Adipocyte (in vitro differentiated cells): Measurements from ENCODE around the gene EID2B.

ENCODE experiments used
- DNase-seq: peaks from one replicate; pipeline ENCODE4 v3.0.0-alpha.2; 2015; ENCODE audit warnings: low read depth
- H3K27me3 ChIP-seq: replicated peaks from 2 replicates; pipeline ENCODE4 v1.7.0; 2013; ENCODE audit warnings: mild to moderate bottlenecking, low read length, moderate library complexity; ENCODE audit not compliant: control insufficient read depth, insufficient read depth
- H3K36me3 ChIP-seq: 2 replicates; pipeline ENCODE4 v1.7.0; 2013; ENCODE audit warnings: low read length, mild to moderate bottlenecking, moderate library complexity; ENCODE audit not compliant: control insufficient read depth, insufficient read depth, severe bottlenecking
- H3K4me1 ChIP-seq: 2 replicates; pipeline ENCODE4 v1.7.0; 2013; ENCODE audit warnings: mild to moderate bottlenecking, low read length, moderate library complexity; ENCODE audit not compliant: control insufficient read depth, insufficient read depth
- H3K4me3 ChIP-seq: 2 replicates; pipeline ENCODE4 v1.7.0; 2013; ENCODE audit warnings: mild to moderate bottlenecking, low read length, moderate library complexity
- H3K9ac ChIP-seq: 2 replicates; pipeline ENCODE4 v1.7.0; 2013; ENCODE audit warnings: mild to moderate bottlenecking, low read length, moderate library complexity
- H3K9me3 ChIP-seq: 2 replicates; pipeline ENCODE4 v1.7.0; 2013; ENCODE audit warnings: mild to moderate bottlenecking, low read length, moderate library complexity; ENCODE audit not compliant: control insufficient read depth

The EID2B gene

DNA sequence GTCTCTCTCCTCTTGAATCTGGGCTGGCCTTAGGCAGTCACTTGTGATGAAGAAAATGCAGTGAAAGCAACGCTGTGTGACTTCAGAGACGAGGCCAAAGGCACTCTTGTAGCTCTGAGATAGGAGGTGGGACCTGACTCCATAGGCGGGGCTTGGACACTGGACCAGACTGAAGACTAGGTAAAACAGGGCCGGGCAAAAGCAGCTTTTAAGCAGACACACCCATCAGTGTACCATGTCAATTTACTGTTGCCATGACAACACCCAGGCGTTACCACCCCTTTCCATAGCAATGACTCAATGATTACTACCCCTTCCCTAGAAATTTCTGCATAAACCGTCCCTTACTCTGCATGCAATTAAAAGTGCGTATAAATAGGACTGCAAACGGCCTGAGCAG lies 13.9 kb upstream of the EID2B start:
- no peak overlapping the region for H3K4me3 ChIP-seq
- H3K4me1 ChIP-seq, result no peaks in the 10 kb centered on the region
- H3K36me3 ChIP-seq, result no peaks in the 10 kb centered on the region
- no peak for DNase-seq
- H3K9me3 ChIP-seq, result no peaks in the 10 kb centered on the region
- peaks cover 13% of the 10 kb centered on the region for H3K27me3 ChIP-seq
- H3K9ac ChIP-seq, result no peak overlapping the region

- H3K9me3 ChIP-seq, result no peaks in the 10 kb centered on the region
Observed at GRCh38 chr19:39544911-39545310, 12.3 kb upstream of the EID2B start.

GRCh38 chr19:39544226-39544903 lies 11.7 kb upstream of the EID2B start:
- peaks cover 13% of the 10 kb centered on the region for H3K27me3 ChIP-seq
- no peaks in the 10 kb centered on the region for H3K36me3 ChIP-seq
- H3K9me3 ChIP-seq, result no peaks in the 10 kb centered on the region
- peak; percentile 39 for DNase-seq
- peaks cover 4% of the 10 kb centered on the region for H3K4me1 ChIP-seq
- no peak overlapping the region for H3K9ac ChIP-seq
- no peak overlapping the region for H3K4me3 ChIP-seq

More at GRCh38 chr19:39544911-39545310, 12.3 kb upstream of the EID2B start:
- no peak for DNase-seq
- no peak overlapping the region for H3K4me3 ChIP-seq
- H3K9ac ChIP-seq, result no peak overlapping the region
- H3K4me1 ChIP-seq, result peaks cover 4% of the 10 kb centered on the region
- H3K36me3 ChIP-seq, result no peaks in the 10 kb centered on the region
- peaks cover 13% of the 10 kb centered on the region for H3K27me3 ChIP-seq

- H3K9ac ChIP-seq, result no peak overlapping the region
- peaks cover 11% of the 10 kb centered on the region for H3K4me1 ChIP-seq
- no peaks in the 10 kb centered on the region for H3K36me3 ChIP-seq
- H3K9me3 ChIP-seq, result no peaks in the 10 kb centered on the region
- H3K4me3 ChIP-seq, result no peak overlapping the region
- peaks cover 13% of the 10 kb centered on the region for H3K27me3 ChIP-seq
- DNase-seq, result no peak
Observed at GRCh38 chr19:39543477-39543857, 10.8 kb upstream of the EID2B start.

DNA sequence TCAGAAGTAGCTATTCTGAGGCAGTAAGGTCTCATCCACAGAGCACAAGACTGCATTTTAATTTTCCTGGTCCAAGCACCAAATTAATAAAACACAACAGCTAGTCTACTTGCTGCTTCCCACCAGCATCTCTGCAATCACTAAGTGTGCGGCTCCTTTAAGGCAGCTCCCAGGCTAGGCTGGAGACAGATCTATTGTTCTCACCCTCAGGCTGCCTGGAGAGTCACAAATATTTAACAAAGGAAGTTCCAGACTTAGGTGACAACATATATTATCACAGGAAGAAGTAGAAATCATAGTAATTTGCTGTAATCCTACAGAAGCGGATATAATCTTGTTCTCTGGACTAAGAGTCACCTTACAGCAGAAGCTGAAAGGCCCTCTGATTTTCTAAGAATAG lies 9.6 kb upstream of the EID2B start:
- DNase-seq, result no peak

GRCh38 chr19:39540333-39540673 lies 7.7 kb upstream of the EID2B start:
- H3K4me3 ChIP-seq, result peak overlapping the region; percentile 86
- H3K9me3 ChIP-seq, result no peaks in the 10 kb centered on the region
- H3K27me3 ChIP-seq, result no peaks in the 10 kb centered on the region
- peak overlapping the region; percentile 87 for H3K9ac ChIP-seq
- peaks cover 16% of the 10 kb centered on the region for H3K4me1 ChIP-seq
- no peak for DNase-seq
- H3K36me3 ChIP-seq, result no peaks in the 10 kb centered on the region

More for the DNA sequence above, 9.6 kb upstream of the EID2B start:
- no peaks in the 10 kb centered on the region for H3K36me3 ChIP-seq
- peaks cover 16% of the 10 kb centered on the region for H3K4me1 ChIP-seq
- no peaks in the 10 kb centered on the region for H3K9me3 ChIP-seq
- H3K27me3 ChIP-seq, result peaks cover 12% of the 10 kb centered on the region
- no peak overlapping the region for H3K4me3 ChIP-seq
- no peak overlapping the region for H3K9ac ChIP-seq

DNA sequence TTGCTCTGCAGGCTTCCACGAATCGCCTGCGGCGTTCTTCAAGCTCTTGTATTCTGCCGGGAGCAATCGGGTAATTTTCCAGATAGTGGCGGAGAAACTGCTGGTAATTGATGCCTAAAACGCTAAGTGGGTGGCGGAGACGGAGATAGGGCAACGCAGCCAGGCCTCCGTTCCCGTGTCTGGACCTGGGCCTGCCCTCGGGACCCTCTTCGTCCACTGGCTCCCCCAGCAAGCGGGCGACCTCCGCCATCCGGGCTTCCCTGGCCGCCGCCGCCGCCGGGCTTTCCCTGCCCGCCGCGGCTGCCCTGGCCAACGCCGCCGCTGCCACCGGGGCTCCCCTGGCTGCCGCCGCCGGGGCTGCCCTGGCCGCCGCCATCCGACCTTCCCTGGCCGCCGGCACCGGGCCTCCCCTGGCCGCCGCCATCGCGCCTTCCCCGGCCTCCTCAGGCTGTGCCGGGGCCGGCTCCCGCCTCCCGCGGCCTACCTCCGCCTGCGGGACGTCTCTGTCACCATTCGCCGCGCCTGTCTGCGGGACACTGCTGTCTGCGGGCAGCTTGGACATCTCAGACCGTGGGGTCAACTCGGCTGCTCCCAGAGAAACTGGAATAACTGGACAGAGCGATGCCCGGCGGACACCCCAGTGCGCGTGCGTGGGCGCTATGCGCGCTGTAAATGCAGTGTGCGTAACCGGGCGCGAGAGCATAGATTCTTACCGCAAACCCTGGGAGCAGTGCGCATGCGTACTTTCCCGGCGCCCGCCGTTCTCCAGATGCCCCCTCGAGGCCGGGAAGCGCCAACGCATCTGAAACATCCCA lies 7.1 kb upstream of the EID2B start, which contains the start of gene EID2:
Gene EID2, minus strand, starts transcription at position 644 of the 815 bp plus-strand sequence. Its CDS starts 82 bp downstream, at position 562.
- Histone ChIP-seq H3K36me3 (no peaks in the 10 kb centered on the region), H3K27me3 (no peaks in the 10 kb centered on the region), H3K4me1 (peaks cover 16% of the 10 kb centered on the region), H3K4me3 (peak within 1 kb of the TSS; percentile 86), H3K9me3 (no peaks in the 10 kb centered on the region), H3K9ac (peak within 1 kb of the TSS; percentile 87)
- peak; percentile 98 for DNase-seq

GRCh38 chr19:39539165-39539517 lies 6.5 kb upstream of the EID2B start:
- no peak for DNase-seq

DNA sequence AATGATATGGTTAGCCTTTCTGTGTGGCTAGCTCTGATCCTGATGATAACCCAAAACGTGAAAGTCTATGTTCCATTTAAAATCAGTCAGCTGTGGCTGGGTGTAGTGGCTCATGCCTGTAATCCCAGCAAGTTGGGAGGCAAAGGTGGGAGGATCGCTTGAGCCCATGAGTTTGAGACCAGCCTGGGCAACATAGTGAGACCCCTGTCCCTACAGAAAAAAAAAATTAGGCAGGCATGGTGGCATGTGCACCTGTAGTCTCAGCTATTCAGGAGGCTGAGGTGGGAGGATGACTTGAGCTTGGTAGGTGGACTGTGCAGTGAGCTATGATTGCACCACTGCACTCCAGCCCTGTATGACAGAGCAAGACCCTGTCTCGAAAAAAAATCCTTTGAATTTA lies 1.1 kb upstream of the EID2B start:
- no peak overlapping the region for H3K4me3 ChIP-seq
- no peaks in the 10 kb centered on the region for H3K27me3 ChIP-seq
- no peaks in the 10 kb centered on the region for H3K36me3 ChIP-seq
- no peak overlapping the region for H3K9ac ChIP-seq
- no peak for DNase-seq
- peaks cover 15% of the 10 kb centered on the region for H3K4me1 ChIP-seq
- no peaks in the 10 kb centered on the region for H3K9me3 ChIP-seq

More at GRCh38 chr19:39539165-39539517, 6.5 kb upstream of the EID2B start:
- Histone ChIP-seq H3K4me3 (peak overlapping the region; percentile 86), H3K27me3 (no peaks in the 10 kb centered on the region), H3K9me3 (no peaks in the 10 kb centered on the region), H3K4me1 (peaks cover 16% of the 10 kb centered on the region), H3K36me3 (no peaks in the 10 kb centered on the region), H3K9ac (peak overlapping the region; percentile 87)

DNA sequence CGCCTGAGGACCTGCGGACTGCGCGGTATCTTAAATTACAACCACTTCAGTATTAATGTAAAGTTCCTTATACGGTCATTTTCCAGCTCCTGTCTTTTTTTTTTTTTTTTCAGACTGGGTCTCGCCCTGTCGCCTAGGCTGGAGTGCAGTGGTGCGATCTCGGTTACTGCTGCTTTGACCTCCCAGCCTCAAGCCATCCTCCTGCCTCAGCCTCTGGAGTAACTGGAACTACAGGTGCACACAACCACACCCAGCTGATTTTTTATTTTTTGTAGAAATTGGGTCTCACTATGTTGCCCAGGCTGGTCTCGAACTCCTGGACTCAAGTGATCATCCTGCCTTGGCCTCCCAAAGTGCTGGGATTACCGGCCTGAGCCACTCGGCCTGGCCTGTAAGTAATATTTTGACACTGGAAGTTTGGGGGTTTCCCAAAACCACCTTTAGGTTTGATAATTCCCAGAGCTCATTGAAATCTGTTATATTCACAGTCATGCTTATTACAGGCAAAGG lies 406 bp upstream of the EID2B start:
- DNase-seq, result no peak
- Histone ChIP-seq H3K36me3 (no peaks in the 10 kb centered on the region), H3K27me3 (no peaks in the 10 kb centered on the region), H3K9me3 (no peaks in the 10 kb centered on the region), H3K4me1 (peaks cover 8% of the 10 kb centered on the region), H3K9ac (peak overlapping the region; percentile 24), H3K4me3 (peak overlapping the region; percentile 96)

DNA sequence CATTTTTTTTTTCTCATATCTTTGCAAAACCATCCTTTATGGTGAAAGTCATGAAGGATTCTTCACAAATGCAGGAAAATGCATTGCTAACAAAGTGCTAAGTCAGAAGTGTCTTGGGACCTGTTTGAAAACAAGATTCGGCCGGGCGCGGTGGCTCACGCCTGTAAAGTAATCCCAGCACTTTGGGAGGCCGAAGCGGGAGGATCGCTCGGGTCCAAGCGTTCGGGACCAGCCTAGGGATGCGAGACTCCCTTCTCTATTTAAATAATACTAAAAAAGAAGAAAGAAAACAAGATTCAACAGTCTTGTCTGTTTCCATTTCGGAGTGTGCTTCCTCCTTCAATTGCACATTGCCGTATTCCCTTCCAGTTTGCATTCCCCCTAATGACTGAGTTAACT lies 819 bp downstream of the EID2B start:
- Histone ChIP-seq H3K4me1 (peaks cover 7% of the 10 kb centered on the region), H3K4me3 (peak overlapping the region; percentile 96), H3K36me3 (no peaks in the 10 kb centered on the region), H3K27me3 (no peaks in the 10 kb centered on the region), H3K9me3 (no peaks in the 10 kb centered on the region), H3K9ac (peak overlapping the region; percentile 94)
- DNase-seq, result no peak
